ENCODE results near the gene MAP6D1.

DNA sequence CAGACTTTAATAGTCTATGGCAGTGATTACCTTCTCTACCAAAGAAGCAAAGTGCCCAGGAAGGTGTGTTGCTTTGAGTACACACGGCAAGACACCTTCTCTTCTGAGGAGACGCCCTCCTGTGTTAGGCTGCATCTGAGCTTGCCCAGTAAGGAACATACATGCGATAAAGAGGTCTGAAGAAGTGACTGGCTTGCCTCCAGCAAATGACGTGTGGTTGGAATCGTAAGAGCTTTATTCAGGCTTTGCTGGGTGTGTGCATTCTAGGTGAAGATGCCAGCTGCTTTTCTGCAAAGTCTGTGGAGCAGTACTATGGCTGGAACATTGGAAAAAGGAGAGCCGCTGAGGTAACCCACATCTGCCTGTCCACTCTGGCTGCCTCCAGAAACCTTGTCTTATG is 22.4 kb downstream of the MAP6D1 start:
- TF ChIP-seq, protein P1, sequence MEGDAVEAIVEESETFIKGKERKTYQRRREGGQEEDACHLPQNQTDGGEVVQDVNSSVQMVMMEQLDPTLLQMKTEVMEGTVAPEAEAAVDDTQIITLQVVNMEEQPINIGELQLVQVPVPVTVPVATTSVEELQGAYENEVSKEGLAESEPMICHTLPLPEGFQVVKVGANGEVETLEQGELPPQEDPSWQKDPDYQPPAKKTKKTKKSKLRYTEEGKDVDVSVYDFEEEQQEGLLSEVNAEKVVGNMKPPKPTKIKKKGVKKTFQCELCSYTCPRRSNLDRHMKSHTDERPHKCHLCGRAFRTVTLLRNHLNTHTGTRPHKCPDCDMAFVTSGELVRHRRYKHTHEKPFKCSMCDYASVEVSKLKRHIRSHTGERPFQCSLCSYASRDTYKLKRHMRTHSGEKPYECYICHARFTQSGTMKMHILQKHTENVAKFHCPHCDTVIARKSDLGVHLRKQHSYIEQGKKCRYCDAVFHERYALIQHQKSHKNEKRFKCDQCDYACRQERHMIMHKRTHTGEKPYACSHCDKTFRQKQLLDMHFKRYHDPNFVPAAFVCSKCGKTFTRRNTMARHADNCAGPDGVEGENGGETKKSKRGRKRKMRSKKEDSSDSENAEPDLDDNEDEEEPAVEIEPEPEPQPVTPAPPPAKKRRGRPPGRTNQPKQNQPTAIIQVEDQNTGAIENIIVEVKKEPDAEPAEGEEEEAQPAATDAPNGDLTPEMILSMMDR (conservative IDR thresholded peaks at IDR 0.05; ENCODE audit: low read length), result no peak
- TF ChIP-seq EZH2phosphoT487 (IDR thresholded peaks at IDR 0.05; ENCODE audit: borderline replicate concordance), result no peak

Measured in Loucy (cell line).